Right atrium auricular region (tissue), 2 donors: ENCODE data around the gene TMEM135. TPM values are rescaled to one million over a fixed set of nuclear protein-coding genes. Genes with fewer than 3 reads are reported as not detected.

Experiments
- DNase-seq: peaks from one replicate; pipeline ENCODE4 v3.0.0-alpha.2; 2019; ENCODE audit warnings: low spot score
- H3K27ac ChIP-seq, 2 donors: fragments of 200-600 bp; sonication (generic); 1 replicate in 1 of 2; 2 replicates in 1 of 2; pipeline ENCODE4 v1.5.1; 2016 to 2019
- H3K27me3 ChIP-seq, 2 donors: fragments of 200-600 bp; sonication (generic); one replicate each; pipeline versions ENCODE4 v1.5.1 to v1.6.0; 2017 to 2019
- H3K36me3 ChIP-seq: fragments of 200-600 bp; sonication (generic); one replicate; pipeline ENCODE4 v1.5.1; 2016
- H3K4me1 ChIP-seq, 2 donors: fragments of 200-600 bp; sonication (generic); one replicate each; pipeline versions ENCODE4 v1.5.1 to v1.6.0; 2017 to 2019
- H3K4me3 ChIP-seq, 2 donors: fragments of 200-600 bp; sonication (generic); 1 replicate in 1 of 2; 2 replicates in 1 of 2; pipeline ENCODE4 v1.5.1; 2017 to 2019; ENCODE audit warnings: mild to moderate bottlenecking in 1 of 2, moderate library complexity in 1 of 2
- H3K9me3 ChIP-seq, 2 donors: fragments of 200-600 bp; sonication (generic); one replicate each; pipeline ENCODE4 v1.5.1; 2019
- CTCF ChIP-seq, 2 donors: fragments of 200-600 bp; sonication (generic); IDR thresholded peaks; one replicate each; pipeline ENCODE4 v1.5.1; 2019; ENCODE audit warnings: antibody characterized with exemption in 2 of 2
- total RNA-seq, 2 donors: library from RNA; depleted of rRNA; stranded (reverse); fragments of >200 nt; gene quantifications; one replicate each; pipeline ENCODE4 v1.1.0, GENCODE V29; 2016

Gene TMEM135
- total RNA-seq, 2 donors from 2014 or later: 12.2 to 13.0 TPM

- H3K4me1 ChIP-seq: peaks cover 0 to 18% of the 10 kb centered on the region in 2 donors
- H3K27ac ChIP-seq: no peak overlapping the region
- no peaks in the 10 kb centered on the region for H3K36me3 ChIP-seq
- no peak overlapping the region for H3K4me3 ChIP-seq
- DNase-seq: no peak
- TF ChIP-seq CTCF (IDR thresholded peaks at IDR 0.05): no peak
- no peaks in the 10 kb centered on the region for H3K9me3 ChIP-seq
- H3K27me3 ChIP-seq: no peaks in the 10 kb centered on the region
These were observed 321.7 kb downstream of the TMEM135 start for GRCh38 chr11:87359401-87359800.

- no peak for TF ChIP-seq CTCF (IDR thresholded peaks at IDR 0.05)
- H3K9me3 ChIP-seq: no peaks in the 10 kb centered on the region
- no peaks in the 10 kb centered on the region for H3K27me3 ChIP-seq
- H3K4me1 ChIP-seq: peaks cover 0 to 4% of the 10 kb centered on the region in 2 donors
- H3K4me3 ChIP-seq: no peak overlapping the region
- H3K27ac ChIP-seq: no peak overlapping the region
- no peaks in the 10 kb centered on the region for H3K36me3 ChIP-seq
- no peak for DNase-seq
These were observed 324.2 kb downstream of the TMEM135 start for GRCh38 chr11:87361891-87362290.

GRCh38 chr11:87366346-87366745, 328.6 kb downstream of the TMEM135 start:
- TF ChIP-seq CTCF (IDR thresholded peaks at IDR 0.05): no peak
- Histone ChIP-seq H3K36me3 (no peaks in the 10 kb centered on the region), H3K27ac (no peak overlapping the region), H3K9me3 (no peaks in the 10 kb centered on the region), H3K4me3 (no peak overlapping the region), H3K4me1 (peaks cover 0 to 12% of the 10 kb centered on the region in 2 donors), H3K27me3 (no peaks in the 10 kb centered on the region)
- DNase-seq: no peak

GRCh38 chr11:87366763-87367405, 329.1 kb downstream of the TMEM135 start:
- H3K27ac ChIP-seq: no peak overlapping the region
- H3K4me3 ChIP-seq: no peak overlapping the region
- H3K36me3 ChIP-seq: no peaks in the 10 kb centered on the region

GRCh38 chr11:87368151-87368550, 330.4 kb downstream of the TMEM135 start:
- TF ChIP-seq CTCF (IDR thresholded peaks at IDR 0.05): no peak
- no peak for DNase-seq
- Histone ChIP-seq H3K36me3 (no peaks in the 10 kb centered on the region), H3K4me3 (no peak overlapping the region), H3K27me3 (no peaks in the 10 kb centered on the region), H3K27ac (no peak overlapping the region), H3K4me1 (peaks cover 0 to 12% of the 10 kb centered on the region in 2 donors), H3K9me3 (no peaks in the 10 kb centered on the region)

More at GRCh38 chr11:87366763-87367405, 329.1 kb downstream of the TMEM135 start:
- Histone ChIP-seq H3K27me3 (no peaks in the 10 kb centered on the region), H3K9me3 (no peaks in the 10 kb centered on the region), H3K4me1 (peaks cover 0 to 12% of the 10 kb centered on the region in 2 donors)
- no peak for DNase-seq
- TF ChIP-seq CTCF (IDR thresholded peaks at IDR 0.05): no peak
